Stimulated activated naive CD8-positive, alpha-beta T cell treated with anti-CD3 and anti-CD28 coated beads, Interleukin-15, Interleukin-2, amounts not matched to agents 100 ng/mL and 50 ng/mL, for 24 hours (primary cell): ENCODE data around the gene TCP11L2.
"Not testable (repeated sequence)": the region's sequence is repeated elsewhere in the genome, so short reads cannot be mapped to it uniquely, and the experiment has no call there.

Experiments used
- H3K27ac Mint-ChIP-seq: one replicate; pipeline ENCODE4 v1.8.0; 2021; ENCODE audit warnings: mild to moderate bottlenecking, mixed read lengths
- H3K27me3 Mint-ChIP-seq: one replicate; pipeline ENCODE4 v1.8.0; 2021; ENCODE audit warnings: mixed read lengths
- H3K36me3 Mint-ChIP-seq: one replicate; pipeline ENCODE4 v1.8.0; 2021; ENCODE audit warnings: low read depth, mixed read lengths
- H3K4me1 Mint-ChIP-seq: one replicate; pipeline ENCODE4 v1.8.0; 2021; ENCODE audit warnings: low read depth, mixed read lengths
- H3K4me3 Mint-ChIP-seq: one replicate; pipeline ENCODE4 v1.8.0; 2021; ENCODE audit warnings: mild to moderate bottlenecking, mixed read lengths
- H3K9me3 Mint-ChIP-seq: one replicate; pipeline ENCODE4 v1.8.0; 2021; ENCODE audit warnings: mixed read lengths

TCP11L2 gene

GRCh38 chr12:106364261-106364660 lies 61.7 kb downstream of the TCP11L2 start:
- Mint-ChIP-seq H3K27ac (no peak overlapping the region), H3K4me3 (no peak overlapping the region), H3K36me3 (peaks cover 20% of the 10 kb centered on the region), H3K4me1 (no peaks in the 10 kb centered on the region), H3K9me3 (no peaks in the 10 kb centered on the region), H3K27me3 (no peaks in the 10 kb centered on the region)

GRCh38 chr12:106369624-106370346 lies 67.3 kb downstream of the TCP11L2 start:
- H3K27ac Mint-ChIP-seq = no peak overlapping the region
- no peaks in the 10 kb centered on the region for H3K27me3 Mint-ChIP-seq
- no peak overlapping the region for H3K4me3 Mint-ChIP-seq
- H3K36me3 Mint-ChIP-seq = peaks cover 59% of the 10 kb centered on the region
- no peaks in the 10 kb centered on the region for H3K4me1 Mint-ChIP-seq
- H3K9me3 Mint-ChIP-seq = peaks cover 7% of the 10 kb centered on the region

- peaks cover 76% of the 10 kb centered on the region for H3K36me3 Mint-ChIP-seq
- no peaks in the 10 kb centered on the region for H3K9me3 Mint-ChIP-seq
- no peaks in the 10 kb centered on the region for H3K27me3 Mint-ChIP-seq
- H3K27ac Mint-ChIP-seq = no peak overlapping the region
- H3K4me3 Mint-ChIP-seq = no peak overlapping the region
- H3K4me1 Mint-ChIP-seq = peaks cover 11% of the 10 kb centered on the region
Observed at GRCh38 chr12:106378788-106379187, 76.3 kb downstream of the TCP11L2 start.

- Mint-ChIP-seq H3K9me3 (no peaks in the 10 kb centered on the region), H3K27ac (no peak overlapping the region), H3K36me3 (peaks cover 67% of the 10 kb centered on the region), H3K4me3 (no peak overlapping the region), H3K27me3 (no peaks in the 10 kb centered on the region), H3K4me1 (peaks cover 11% of the 10 kb centered on the region)
Observed at GRCh38 chr12:106380954-106381353, 78.4 kb downstream of the TCP11L2 start.

- not testable (repeated sequence) for H3K4me3 Mint-ChIP-seq, H3K27me3 Mint-ChIP-seq, H3K27ac Mint-ChIP-seq, H3K9me3 Mint-ChIP-seq
- Mint-ChIP-seq H3K36me3 (peaks cover 58% of the 10 kb centered on the region), H3K4me1 (peaks cover 11% of the 10 kb centered on the region)
Observed at GRCh38 chr12:106381866-106382265, 79.3 kb downstream of the TCP11L2 start.

GRCh38 chr12:106386813-106387535 lies 84.4 kb downstream of the TCP11L2 start:
- H3K9me3 Mint-ChIP-seq = no peaks in the 10 kb centered on the region
- H3K4me3 Mint-ChIP-seq = no peak overlapping the region
- H3K36me3 Mint-ChIP-seq = peaks cover 58% of the 10 kb centered on the region
- no peaks in the 10 kb centered on the region for H3K27me3 Mint-ChIP-seq
- no peaks in the 10 kb centered on the region for H3K4me1 Mint-ChIP-seq
- no peak overlapping the region for H3K27ac Mint-ChIP-seq

- no peak overlapping the region for H3K27ac Mint-ChIP-seq
- H3K4me1 Mint-ChIP-seq = no peaks in the 10 kb centered on the region
- H3K36me3 Mint-ChIP-seq = peaks cover 56% of the 10 kb centered on the region
- H3K9me3 Mint-ChIP-seq = no peaks in the 10 kb centered on the region
- no peaks in the 10 kb centered on the region for H3K27me3 Mint-ChIP-seq
- no peak overlapping the region for H3K4me3 Mint-ChIP-seq
Observed at GRCh38 chr12:106387848-106388377, 85.4 kb downstream of the TCP11L2 start.

- no peaks in the 10 kb centered on the region for H3K27me3 Mint-ChIP-seq
- H3K4me3 Mint-ChIP-seq = no peak overlapping the region
- no peaks in the 10 kb centered on the region for H3K9me3 Mint-ChIP-seq
- H3K36me3 Mint-ChIP-seq = peaks cover 59% of the 10 kb centered on the region
- no peaks in the 10 kb centered on the region for H3K4me1 Mint-ChIP-seq
- H3K27ac Mint-ChIP-seq = no peak overlapping the region
Observed at GRCh38 chr12:106389151-106389550, 86.6 kb downstream of the TCP11L2 start.

- Mint-ChIP-seq H3K4me3 (no peak overlapping the region), H3K27ac (no peak overlapping the region), H3K9me3 (no peaks in the 10 kb centered on the region), H3K27me3 (no peaks in the 10 kb centered on the region), H3K36me3 (peaks cover 79% of the 10 kb centered on the region), H3K4me1 (no peaks in the 10 kb centered on the region)
Observed at GRCh38 chr12:106392759-106393158, 90.2 kb downstream of the TCP11L2 start.
